GM18526 (cell line): Measurements from ENCODE around the gene SUGP1.

Experiments
- POLR2A ChIP-seq: IDR thresholded peaks from 3 replicates; pipeline ENCODE4 v1.6.1; 2011; ENCODE audit not compliant: insufficient read length; ENCODE audit errors: extremely low read depth

SUGP1 gene

GRCh38 chr19:19320361-19321140 is at the start of gene SUGP1, which contains the start of gene MAU2:
Gene SUGP1, minus strand, starts transcription at chr19:19320509. Its CDS starts 13 bp downstream, at chr19:19320496.
Gene MAU2, plus strand, starts transcription at chr19:19320829. Its CDS starts 31 bp downstream, at chr19:19320860.
- TF ChIP-seq POLR2A, result peak; percentile 83

GRCh38 chr19:19368087-19368486 is 47.8 kb upstream of the SUGP1 start:
- no peak for TF ChIP-seq POLR2A

GRCh38 chr19:19366434-19367396 is 46.4 kb upstream of the SUGP1 start:
- TF ChIP-seq POLR2A, result no peak

- no peak for TF ChIP-seq POLR2A
Observed at GRCh38 chr19:19362075-19362474, 41.8 kb upstream of the SUGP1 start.

GRCh38 chr19:19361075-19361594 is 40.8 kb upstream of the SUGP1 start:
- TF ChIP-seq POLR2A, result no peak

- no peak for TF ChIP-seq POLR2A
Observed at GRCh38 chr19:19356901-19357566, 36.7 kb upstream of the SUGP1 start.

- TF ChIP-seq POLR2A, result peak; percentile 14
Observed at GRCh38 chr19:19356500-19356899, 36.2 kb upstream of the SUGP1 start.

- TF ChIP-seq POLR2A, result no peak
Observed at GRCh38 chr19:19355606-19356139, 35.4 kb upstream of the SUGP1 start.

- TF ChIP-seq POLR2A, result no peak
Observed at GRCh38 chr19:19354932-19355331, 34.6 kb upstream of the SUGP1 start.

GRCh38 chr19:19354007-19354406 is 33.7 kb upstream of the SUGP1 start:
- TF ChIP-seq POLR2A, result no peak

GRCh38 chr19:19352823-19353222 is 32.5 kb upstream of the SUGP1 start:
- no peak for TF ChIP-seq POLR2A

- TF ChIP-seq POLR2A, result no peak
Observed at GRCh38 chr19:19349365-19349764, 29.1 kb upstream of the SUGP1 start.

GRCh38 chr19:19348266-19348665 is 28.0 kb upstream of the SUGP1 start:
- TF ChIP-seq POLR2A, result no peak

GRCh38 chr19:19347401-19348110 is 27.2 kb upstream of the SUGP1 start:
- TF ChIP-seq POLR2A, result no peak
